HCT116 (cell line): ENCODE data around the gene SPTBN1.

Source experiments
- CTCF ChIP-seq, 3 experiments: fragments of 200-600 bp in 1 of 3; sonication (generic) in 1 of 3; IDR thresholded peaks in 2 of 3; conservative IDR thresholded peaks in 1 of 3; 2 replicates each; pipeline ENCODE4 v1.5.1; 2012 to 2017; ENCODE audit warnings: low read depth in 2 of 3, low read length in 2 of 3, antibody characterized with exemption in 1 of 3, borderline replicate concordance in 1 of 3, control low read depth in 1 of 3, mild to moderate bottlenecking in 1 of 3, mixed read lengths in 1 of 3, mixed run types in 1 of 3, moderate library complexity in 1 of 3; ENCODE audit not compliant: insufficient read depth in 1 of 3
- EZH2 ChIP-seq: fragments of 200-600 bp; sonication (generic); IDR thresholded peaks from 2 replicates; pipeline ENCODE4 v1.6.1; 2017; ENCODE audit warnings: antibody characterized with exemption, mixed run types
- POLR2AphosphoS5 ChIP-seq: IDR thresholded peaks from 2 replicates; pipeline ENCODE4 v1.6.1; 2011; ENCODE audit warnings: mild to moderate bottlenecking, low read depth, low read length, moderate library complexity
- YY1 ChIP-seq: IDR thresholded peaks from 2 replicates; pipeline ENCODE4 v1.6.1; 2011; ENCODE audit warnings: low read length, low read depth, moderate library complexity, mild to moderate bottlenecking; ENCODE audit not compliant: insufficient replicate concordance; ENCODE audit errors: extremely low read depth
- ZBTB33 ChIP-seq: IDR thresholded peaks from 2 replicates; pipeline ENCODE4 v1.6.1; 2011; ENCODE audit warnings: mild to moderate bottlenecking, low read length, moderate library complexity; ENCODE audit not compliant: insufficient replicate concordance; ENCODE audit errors: extremely low read depth
- ZNF274 ChIP-seq: fragments of 200-500 bp; sonication (Bioruptor generic); IDR thresholded peaks from 2 replicates; pipeline ENCODE4 v1.6.1; 2014; ENCODE audit warnings: mild to moderate bottlenecking, low read depth, low read length, inconsistent platforms
- TF ChIP-seq, protein P1 (sequence below): IDR thresholded peaks from 2 replicates; pipeline ENCODE4 v1.6.1; 2012; ENCODE audit warnings: low read depth

- TF ChIP-seq ZNF274 = no peak
- no peak for TF ChIP-seq CTCF (IDR thresholded peaks at IDR 0.05 in 2 of 3, conservative IDR thresholded peaks at IDR 0.05 in 1 of 3; ENCODE audit: borderline replicate concordance in 1 of 3, insufficient read depth in 1 of 3, low read depth in 2 of 3, low read length in 2 of 3)
- TF ChIP-seq, protein P1, sequence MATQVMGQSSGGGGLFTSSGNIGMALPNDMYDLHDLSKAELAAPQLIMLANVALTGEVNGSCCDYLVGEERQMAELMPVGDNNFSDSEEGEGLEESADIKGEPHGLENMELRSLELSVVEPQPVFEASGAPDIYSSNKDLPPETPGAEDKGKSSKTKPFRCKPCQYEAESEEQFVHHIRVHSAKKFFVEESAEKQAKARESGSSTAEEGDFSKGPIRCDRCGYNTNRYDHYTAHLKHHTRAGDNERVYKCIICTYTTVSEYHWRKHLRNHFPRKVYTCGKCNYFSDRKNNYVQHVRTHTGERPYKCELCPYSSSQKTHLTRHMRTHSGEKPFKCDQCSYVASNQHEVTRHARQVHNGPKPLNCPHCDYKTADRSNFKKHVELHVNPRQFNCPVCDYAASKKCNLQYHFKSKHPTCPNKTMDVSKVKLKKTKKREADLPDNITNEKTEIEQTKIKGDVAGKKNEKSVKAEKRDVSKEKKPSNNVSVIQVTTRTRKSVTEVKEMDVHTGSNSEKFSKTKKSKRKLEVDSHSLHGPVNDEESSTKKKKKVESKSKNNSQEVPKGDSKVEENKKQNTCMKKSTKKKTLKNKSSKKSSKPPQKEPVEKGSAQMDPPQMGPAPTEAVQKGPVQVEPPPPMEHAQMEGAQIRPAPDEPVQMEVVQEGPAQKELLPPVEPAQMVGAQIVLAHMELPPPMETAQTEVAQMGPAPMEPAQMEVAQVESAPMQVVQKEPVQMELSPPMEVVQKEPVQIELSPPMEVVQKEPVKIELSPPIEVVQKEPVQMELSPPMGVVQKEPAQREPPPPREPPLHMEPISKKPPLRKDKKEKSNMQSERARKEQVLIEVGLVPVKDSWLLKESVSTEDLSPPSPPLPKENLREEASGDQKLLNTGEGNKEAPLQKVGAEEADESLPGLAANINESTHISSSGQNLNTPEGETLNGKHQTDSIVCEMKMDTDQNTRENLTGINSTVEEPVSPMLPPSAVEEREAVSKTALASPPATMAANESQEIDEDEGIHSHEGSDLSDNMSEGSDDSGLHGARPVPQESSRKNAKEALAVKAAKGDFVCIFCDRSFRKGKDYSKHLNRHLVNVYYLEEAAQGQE = no peak
- no peak for TF ChIP-seq POLR2AphosphoS5
- no peak for TF ChIP-seq YY1
- no peak for TF ChIP-seq EZH2
- TF ChIP-seq ZBTB33 = no peak
These were observed 128.5 kb downstream of the SPTBN1 start for GRCh38 chr2:54584598-54584997.
